ENCODE data around the gene CDH26. TPM values are rescaled to one million over a fixed set of nuclear protein-coding genes. Genes with fewer than 3 reads are reported as not detected.

CDH26 gene
- total RNA-seq, 1 experiment from 2014 or later = 1.2 TPM

DNA sequence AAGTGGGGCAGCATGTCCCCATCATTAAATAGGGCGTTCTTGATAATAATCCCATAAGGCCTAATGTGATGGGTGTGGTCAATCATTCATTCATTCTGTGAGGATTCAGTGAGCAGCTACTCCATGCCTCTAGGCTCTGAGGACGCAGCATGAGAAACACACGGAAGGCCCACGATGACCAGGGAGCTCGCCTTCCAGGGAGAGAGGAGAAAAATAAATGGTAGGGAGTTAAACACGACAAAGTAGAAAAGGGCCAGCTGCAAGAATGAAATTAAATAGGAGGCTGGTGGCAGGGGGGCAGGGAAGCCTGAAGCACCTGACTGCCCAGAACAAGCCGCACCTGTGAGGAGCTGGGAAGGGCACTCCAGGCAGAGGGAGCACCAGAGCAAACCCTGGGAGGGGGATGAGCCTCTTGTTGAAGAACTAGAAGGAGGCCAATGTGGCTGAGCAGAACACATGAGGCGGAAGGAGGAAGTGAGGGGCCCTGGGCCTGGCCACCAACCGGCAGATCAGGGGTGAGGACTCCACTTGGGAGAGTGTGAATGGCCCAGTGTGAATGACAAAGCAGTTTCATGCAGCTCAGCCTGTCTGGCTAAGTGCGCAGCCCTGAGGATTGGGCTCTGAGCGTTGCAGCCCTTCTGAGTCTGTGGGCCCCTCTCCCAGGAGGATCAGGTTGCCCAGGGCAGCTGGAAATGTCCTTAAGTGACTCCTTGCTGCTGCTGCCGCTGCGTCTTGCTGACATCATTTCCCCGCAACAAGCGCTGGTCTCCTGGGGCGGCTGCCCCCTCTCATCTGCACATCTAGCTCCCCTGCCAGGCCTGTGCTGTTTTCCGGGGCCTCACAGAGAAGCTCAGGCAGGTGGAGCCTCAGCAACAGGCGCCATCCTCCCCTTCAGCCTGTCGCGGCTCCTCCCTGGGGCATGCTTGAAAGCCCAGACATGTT is 99.9 kb downstream of the CDH26 start:
- no TSS peak for BruUV-seq (replicated peaks)
- H3K4me1 ChIP-seq = peaks cover 6% of the 10 kb centered on the region
- H3K9me3 Mint-ChIP-seq (ENCODE audit: unreplicated experiment) = no peaks in the 10 kb centered on the region
- H3K4me1 Mint-ChIP-seq (ENCODE audit: low read depth, unreplicated experiment) = peaks cover 6% of the 10 kb centered on the region
- no peaks in the 10 kb centered on the region for H3K27me3 Mint-ChIP-seq (ENCODE audit: insufficient read depth, unreplicated experiment)
- H3K27ac Mint-ChIP-seq (ENCODE audit: unreplicated experiment) = no peak overlapping the region
- CTCF ChIA-PET = interaction anchor here (0.6 to 2.2 kb wide), 35 partner anchors 8 to 344 kb away, joined by 3 to 16 read pairs (median 4); partner anchors contain the start of genes FAM217B and PPP1R3D
- no peaks in the 10 kb centered on the region for H3K36me3 Mint-ChIP-seq (ENCODE audit: insufficient read depth, unreplicated experiment)
- no peak overlapping the region for H3K4me3 Mint-ChIP-seq (ENCODE audit: unreplicated experiment)
- intact Hi-C loops (cut with micrococcal nuclease; ENCODE audit: unreplicated experiment) = loop anchor here (1.0 to 2.0 kb wide), 3 partner anchors 153 to 1063 kb away; no protein-coding TSS in a partner anchor
- no peak overlapping the region for H3K4me3 ChIP-seq (ENCODE audit: low read depth, low read length)
- DNase-seq = peak in 1 of 2 experiments; percentile 48
- no peaks in the 10 kb centered on the region for H3K27me3 ChIP-seq (replicated peaks; ENCODE audit: control insufficient read depth, insufficient read depth, low read length)
- H3K36me3 ChIP-seq (ENCODE audit: control insufficient read depth, insufficient read depth, low read length) = no peaks in the 10 kb centered on the region
- TF ChIP-seq, protein P1, sequence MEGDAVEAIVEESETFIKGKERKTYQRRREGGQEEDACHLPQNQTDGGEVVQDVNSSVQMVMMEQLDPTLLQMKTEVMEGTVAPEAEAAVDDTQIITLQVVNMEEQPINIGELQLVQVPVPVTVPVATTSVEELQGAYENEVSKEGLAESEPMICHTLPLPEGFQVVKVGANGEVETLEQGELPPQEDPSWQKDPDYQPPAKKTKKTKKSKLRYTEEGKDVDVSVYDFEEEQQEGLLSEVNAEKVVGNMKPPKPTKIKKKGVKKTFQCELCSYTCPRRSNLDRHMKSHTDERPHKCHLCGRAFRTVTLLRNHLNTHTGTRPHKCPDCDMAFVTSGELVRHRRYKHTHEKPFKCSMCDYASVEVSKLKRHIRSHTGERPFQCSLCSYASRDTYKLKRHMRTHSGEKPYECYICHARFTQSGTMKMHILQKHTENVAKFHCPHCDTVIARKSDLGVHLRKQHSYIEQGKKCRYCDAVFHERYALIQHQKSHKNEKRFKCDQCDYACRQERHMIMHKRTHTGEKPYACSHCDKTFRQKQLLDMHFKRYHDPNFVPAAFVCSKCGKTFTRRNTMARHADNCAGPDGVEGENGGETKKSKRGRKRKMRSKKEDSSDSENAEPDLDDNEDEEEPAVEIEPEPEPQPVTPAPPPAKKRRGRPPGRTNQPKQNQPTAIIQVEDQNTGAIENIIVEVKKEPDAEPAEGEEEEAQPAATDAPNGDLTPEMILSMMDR (IDR thresholded peaks at IDR 0.05; ENCODE audit: insufficient read depth in 1 of 2, low read depth in 1 of 2, low read length in 1 of 2, severe bottlenecking in 1 of 2, unreplicated experiment in 1 of 2) = no peak
- POLR2A ChIA-PET = no interaction called here
- H3K9me3 ChIP-seq = no peaks in the 10 kb centered on the region

DNA sequence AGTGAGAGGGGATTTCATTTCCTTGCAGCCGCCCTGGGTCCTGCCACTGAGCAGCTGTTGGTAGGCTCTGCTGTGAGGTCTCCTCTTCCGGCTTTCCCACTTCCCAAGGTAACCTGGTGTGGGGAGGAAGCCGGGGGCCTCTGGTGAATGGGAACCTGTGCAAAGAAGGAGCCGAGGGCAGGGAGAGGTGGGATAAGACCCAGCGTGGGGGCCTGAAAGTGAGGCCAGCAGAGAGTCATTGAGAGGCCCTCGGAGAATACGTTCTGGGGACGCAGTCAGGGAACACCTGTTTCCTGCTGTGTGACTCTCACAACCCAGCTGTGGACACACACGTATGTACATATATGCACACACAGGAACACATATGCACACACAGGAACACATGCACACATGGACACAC is 100.7 kb downstream of the CDH26 start:
- intact Hi-C loops (cut with micrococcal nuclease; ENCODE audit: unreplicated experiment) = no loop called here
- no TSS peak for BruUV-seq (replicated peaks)
- ChIA-PET POLR2A (no interaction called here), CTCF (interaction anchor here (0.6 kb wide), 1 partner anchor 58 kb away, joined by 3 read pairs; no protein-coding TSS in a partner anchor)
- Histone ChIP-seq H3K9me3 (no peaks in the 10 kb centered on the region), H3K4me1 (no peaks in the 10 kb centered on the region; the same call in 1 of the 2 replicates), H3K4me3 (ENCODE audit: low read depth, low read length) (no peak overlapping the region), H3K27me3 (replicated peaks; ENCODE audit: control insufficient read depth, insufficient read depth, low read length) (no peaks in the 10 kb centered on the region), H3K36me3 (ENCODE audit: control insufficient read depth, insufficient read depth, low read length) (no peaks in the 10 kb centered on the region)
- TF ChIP-seq, protein P1 (IDR thresholded peaks at IDR 0.05; ENCODE audit: insufficient read depth in 1 of 2, low read depth in 1 of 2, low read length in 1 of 2, severe bottlenecking in 1 of 2, unreplicated experiment in 1 of 2) = no peak
- Mint-ChIP-seq H3K4me3 (ENCODE audit: unreplicated experiment) (no peak overlapping the region), H3K27ac (ENCODE audit: unreplicated experiment) (no peak overlapping the region), H3K4me1 (ENCODE audit: low read depth, unreplicated experiment) (no peaks in the 10 kb centered on the region), H3K36me3 (ENCODE audit: insufficient read depth, unreplicated experiment) (no peaks in the 10 kb centered on the region), H3K9me3 (ENCODE audit: unreplicated experiment) (no peaks in the 10 kb centered on the region), H3K27me3 (ENCODE audit: insufficient read depth, unreplicated experiment) (no peaks in the 10 kb centered on the region)
- DNase-seq = no peak

DNA sequence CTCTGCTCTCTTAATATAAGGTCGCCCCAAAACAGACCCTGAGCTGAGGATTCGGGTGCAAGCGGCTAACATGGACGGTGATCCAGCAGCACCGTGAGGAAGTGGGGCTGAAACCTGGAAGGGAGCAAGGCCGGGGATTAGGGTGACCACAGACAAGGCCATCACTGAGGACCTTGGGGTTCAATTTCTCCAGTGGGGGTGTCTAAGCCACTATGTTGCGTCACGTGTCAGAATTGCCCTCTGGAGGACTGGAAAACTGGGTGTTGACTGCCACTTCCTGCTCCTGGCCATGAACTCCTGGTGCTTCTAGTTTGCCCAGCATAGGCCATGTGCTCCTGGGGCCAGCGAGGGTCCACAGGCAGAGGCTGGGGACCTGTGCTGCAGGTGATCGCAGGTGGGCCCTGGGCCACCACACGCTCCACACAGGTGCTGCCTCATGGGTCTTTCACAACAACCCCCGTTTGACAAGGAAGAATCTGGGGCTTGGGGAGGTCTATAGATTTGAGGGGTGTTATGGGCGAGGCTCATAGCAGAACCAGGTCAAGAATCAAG is 101.9 kb downstream of the CDH26 start:
- no TSS peak for BruUV-seq (replicated peaks)
- intact Hi-C loops (cut with micrococcal nuclease; ENCODE audit: unreplicated experiment) = no loop called here
- H3K9me3 Mint-ChIP-seq (ENCODE audit: unreplicated experiment) = no peaks in the 10 kb centered on the region

More for the DNA sequence above, 101.9 kb downstream of the CDH26 start:
- no peaks in the 10 kb centered on the region for H3K36me3 Mint-ChIP-seq (ENCODE audit: insufficient read depth, unreplicated experiment)
- no peaks in the 10 kb centered on the region for H3K27me3 ChIP-seq (replicated peaks; ENCODE audit: control insufficient read depth, insufficient read depth, low read length)
- CTCF ChIA-PET = interaction anchor here (0.7 kb wide), 1 partner anchor 18 kb away, joined by 3 read pairs; no protein-coding TSS in a partner anchor
- H3K4me3 Mint-ChIP-seq (ENCODE audit: unreplicated experiment) = no peak overlapping the region
- peaks cover 3% of the 10 kb centered on the region for H3K27me3 Mint-ChIP-seq (ENCODE audit: insufficient read depth, unreplicated experiment)
- no peak overlapping the region for H3K27ac Mint-ChIP-seq (ENCODE audit: unreplicated experiment)
- TF ChIP-seq, protein P1 (IDR thresholded peaks at IDR 0.05; ENCODE audit: insufficient read depth in 1 of 2, low read depth in 1 of 2, low read length in 1 of 2, severe bottlenecking in 1 of 2, unreplicated experiment in 1 of 2) = no peak
- H3K4me1 Mint-ChIP-seq (ENCODE audit: low read depth, unreplicated experiment) = no peaks in the 10 kb centered on the region
- H3K4me3 ChIP-seq (ENCODE audit: low read depth, low read length) = no peak overlapping the region
- no peaks in the 10 kb centered on the region for H3K9me3 ChIP-seq
- peak in 1 of 2 experiments; percentile 30 for DNase-seq
- POLR2A ChIA-PET = interaction anchor here (0.5 kb wide), 1 partner anchor 363 kb away, joined by 5 read pairs; no protein-coding TSS in a partner anchor
- no peaks in the 10 kb centered on the region for H3K4me1 ChIP-seq
- no peaks in the 10 kb centered on the region for H3K36me3 ChIP-seq (ENCODE audit: control insufficient read depth, insufficient read depth, low read length)

Data from Caco-2 (cell line).